H1 (cell line): ENCODE results near the gene NCAPG2. TPM values are rescaled to one million over a fixed set of nuclear protein-coding genes. Genes with fewer than 3 reads are reported as not detected.

ENCODE experiments used
- CTCF ChIA-PET: fragments of 300-600 bp; sonication (Branson Sonifier 250); formaldehyde crosslinking; loops from one replicate; lab custom pipeline; 2021; ENCODE audit not compliant: partially characterized antibody; lab: Charles Lee
- POLR2A ChIA-PET: fragments of 300-600 bp; sonication (Branson Sonifier 250); formaldehyde crosslinking; loops from one replicate; lab custom pipeline; 2021; ENCODE audit warnings: inconsistent platforms; ENCODE audit not compliant: partially characterized antibody; lab: Charles Lee
- DNase-seq, 2 experiments: peaks; one replicate each; pipeline versions ENCODE4 v3.0.0 to v3.0.0-alpha.2; 2010 to 2022; ENCODE audit warnings: low spot score in 2 of 2, low read depth in 1 of 2, mixed read lengths in 1 of 2
- FAIRE-seq: peaks from 2 replicates; lab custom pipeline; 2011; peaks lifted over from hg19 to GRCh38; lab: Jason Lieb, UNC
- H2AFZ ChIP-seq: 2 replicates; pipeline ENCODE4 v1.8.1; 2012; ENCODE audit warnings: low read length, inconsistent platforms
- H2AK5ac ChIP-seq: 2 replicates; pipeline ENCODE4 v1.6.1; 2013; ENCODE audit warnings: low read depth, low read length
- H2BK120ac ChIP-seq: replicated peaks from 2 replicates; pipeline ENCODE3; 2013; ENCODE audit warnings: low read depth, low read length, inconsistent platforms
- H2BK12ac ChIP-seq: 2 replicates; pipeline ENCODE4 v1.6.1; 2013; ENCODE audit warnings: low read depth, low read length
- H2BK15ac ChIP-seq: 2 replicates; pipeline ENCODE4 v1.6.1; 2013; ENCODE audit warnings: low read length
- H2BK20ac ChIP-seq: 2 replicates; pipeline ENCODE4 v1.6.1; 2013; ENCODE audit warnings: low read length
- H2BK5ac ChIP-seq: 2 replicates; pipeline ENCODE4 v1.6.1; 2013; ENCODE audit warnings: low read depth, low read length
- H3K14ac ChIP-seq: 2 replicates; pipeline ENCODE4 v1.6.1; 2013; ENCODE audit warnings: inconsistent platforms; ENCODE audit not compliant: insufficient read length
- H3K18ac ChIP-seq: 2 replicates; pipeline ENCODE4 v1.6.1; 2013; ENCODE audit warnings: low read length; ENCODE audit errors: extremely low read depth
- H3K23ac ChIP-seq: 2 replicates; pipeline ENCODE4 v1.6.1; 2013; ENCODE audit warnings: inconsistent platforms; ENCODE audit not compliant: insufficient read length
- H3K23me2 ChIP-seq: 2 replicates; pipeline ENCODE4 v1.6.1; 2013; ENCODE audit warnings: low read depth, low read length
- H3K27ac ChIP-seq: 2 replicates; pipeline ENCODE4 v1.6.1; 2011; ENCODE audit warnings: low read depth, low read length, inconsistent platforms
- H3K27me3 ChIP-seq, 4 experiments: replicated peaks in 1 of 4; 1 replicate in 1 of 4; 2 replicates in 3 of 4; pipeline versions ENCODE4 v1.6.1 to v1.8.1; 2011 to 2013; ENCODE audit warnings: low read length in 3 of 4, mild to moderate bottlenecking in 3 of 4, inconsistent platforms in 2 of 4, mixed read lengths in 2 of 4, moderate library complexity in 1 of 4; ENCODE audit not compliant: control insufficient read depth in 3 of 4, insufficient read depth in 3 of 4; ENCODE audit errors: extremely low read depth in 1 of 4
- H3K36me3 ChIP-seq, 4 experiments: 2 replicates each; pipeline versions ENCODE4 v1.6.1 to v1.8.1; 2011 to 2013; ENCODE audit warnings: mild to moderate bottlenecking in 4 of 4, low read length in 3 of 4, moderate library complexity in 2 of 4, control low read depth in 1 of 4, inconsistent platforms in 1 of 4; ENCODE audit not compliant: insufficient read depth in 4 of 4, control insufficient read depth in 2 of 4
- H3K4ac ChIP-seq: replicated peaks from 2 replicates; pipeline ENCODE3; 2013; ENCODE audit warnings: low read length, low read depth, mixed read lengths, inconsistent platforms; ENCODE audit not compliant: insufficient read length
- H3K4me1 ChIP-seq, 4 experiments: replicated peaks in 1 of 4; 1 replicate in 1 of 4; 2 replicates in 3 of 4; pipeline versions ENCODE4 v1.6.1 to v1.8.1; 2011 to 2013; ENCODE audit warnings: low read length in 3 of 4, inconsistent platforms in 2 of 4, mixed read lengths in 1 of 4; ENCODE audit not compliant: insufficient read depth in 4 of 4, control insufficient read depth in 3 of 4
- H3K4me2 ChIP-seq, 2 experiments: 2 replicates each; pipeline versions ENCODE4 v1.6.1 to v1.8.1; 2011 to 2013; ENCODE audit warnings: low read depth in 2 of 2, low read length in 2 of 2, control low read depth in 1 of 2, inconsistent platforms in 1 of 2, mild to moderate bottlenecking in 1 of 2; ENCODE audit not compliant: insufficient read depth in 1 of 2
- H3K4me3 ChIP-seq, 4 experiments: fragments of 200-600, 300-600 bp in 1 of 4; sonication (generic), shearing (Covaris generic), sonication (Bioruptor Twin) in 1 of 4; 2 replicates each; pipeline versions ENCODE4 v1.5.1 to v1.8.1; 2011 to 2016; ENCODE audit warnings: low read length in 4 of 4, low read depth in 3 of 4, control low read depth in 2 of 4, inconsistent platforms in 2 of 4, mild to moderate bottlenecking in 2 of 4, mixed read lengths in 1 of 4, moderate library complexity in 1 of 4; ENCODE audit not compliant: insufficient read depth in 2 of 4; ENCODE audit errors: extremely low read depth in 1 of 4
- H3K56ac ChIP-seq: replicated peaks from 2 replicates; pipeline ENCODE3; 2013; ENCODE audit warnings: low read depth, mild to moderate bottlenecking, mixed read lengths, low read length, inconsistent platforms; ENCODE audit not compliant: insufficient read length
- H3K79me1 ChIP-seq: 2 replicates; pipeline ENCODE4 v1.6.1; 2013; ENCODE audit warnings: low read depth, low read length, control low read depth
- H3K79me2 ChIP-seq, 2 experiments: 2 replicates each; pipeline versions ENCODE4 v1.6.1 to v1.8.1; 2012 to 2013; ENCODE audit warnings: low read length in 2 of 2, mild to moderate bottlenecking in 2 of 2, inconsistent platforms in 1 of 2; ENCODE audit not compliant: insufficient read depth in 2 of 2, control insufficient read depth in 1 of 2
- H3K9ac ChIP-seq, 4 experiments: replicated peaks in 1 of 4; 1 replicate in 1 of 4; 2 replicates in 3 of 4; pipeline versions ENCODE4 v1.6.1 to v1.8.1; 2011 to 2013; ENCODE audit warnings: low read depth in 3 of 4, low read length in 3 of 4, control low read depth in 2 of 4, mild to moderate bottlenecking in 2 of 4, moderate library complexity in 2 of 4, inconsistent platforms in 1 of 4; ENCODE audit errors: extremely low read depth in 1 of 4
- H3K9me3 ChIP-seq, 2 experiments: 2 replicates each; pipeline versions ENCODE4 v1.6.1 to v1.8.1; 2012 to 2013; ENCODE audit warnings: mild to moderate bottlenecking in 2 of 2, moderate library complexity in 2 of 2, control low read depth in 1 of 2, inconsistent platforms in 1 of 2, low read depth in 1 of 2, low read length in 1 of 2, mixed read lengths in 1 of 2; ENCODE audit not compliant: insufficient read depth in 2 of 2
- H4K20me1 ChIP-seq, 2 experiments: replicated peaks in 1 of 2; 2 replicates each; pipeline versions ENCODE3 to v1.8.1; 2011 to 2013; ENCODE audit warnings: inconsistent platforms in 2 of 2, low read length in 2 of 2, mild to moderate bottlenecking in 1 of 2; ENCODE audit not compliant: insufficient read depth in 2 of 2, control insufficient read depth in 1 of 2
- H4K5ac ChIP-seq: 2 replicates; pipeline ENCODE4 v1.6.1; 2013; ENCODE audit warnings: low read length, low read depth, mixed read lengths, inconsistent platforms; ENCODE audit not compliant: insufficient read length
- H4K8ac ChIP-seq: 2 replicates; pipeline ENCODE4 v1.8.0; 2013; ENCODE audit warnings: mild to moderate bottlenecking, moderate library complexity, low read length, inconsistent platforms; ENCODE audit not compliant: insufficient read depth; ENCODE audit errors: extremely low read depth
- H4K91ac ChIP-seq: replicated peaks from 2 replicates; pipeline ENCODE3; 2013; ENCODE audit warnings: low read length, mixed read lengths, inconsistent platforms; ENCODE audit not compliant: insufficient read length
- RAD21 ChIP-seq, 2 experiments: IDR thresholded peaks in 1 of 2; conservative IDR thresholded peaks in 1 of 2; 2 replicates each; pipeline ENCODE4 v1.6.1; 2011; ENCODE audit warnings: low read depth in 2 of 2, low read length in 2 of 2, improper control_type of control experiment in 1 of 2, inconsistent platforms in 1 of 2, mild to moderate bottlenecking in 1 of 2, moderate library complexity in 1 of 2
- WGBS, 2 experiments: shearing (Covaris generic) in 1 of 2; methylation state at CpG; one replicate each; pipeline versions ENCODE4 v1.1.6 to v1.1.7; 2013 to 2015; ENCODE audit warnings: low lambda C conversion rate in 2 of 2, mixed read lengths in 2 of 2, inconsistent platforms in 1 of 2, low coverage in 1 of 2, missing lambda C conversion rate in 1 of 2; ENCODE audit not compliant: insufficient replicate concordance in 2 of 2, insufficient coverage in 1 of 2, insufficient read length in 1 of 2; ENCODE audit errors: extremely low coverage in 1 of 2, missing lambda C conversion rate in 1 of 2; 5-methylcytosine and 5-hydroxymethylcytosine counted together
- polyA plus RNA-seq, 7 experiments: library from polyadenylated mRNA; depleted of rRNA in 3 of 7; stranded (reverse) in 5 of 7; unstranded in 2 of 7; fragments of >200 nt in 5 of 7; fragments of 200-250 nt in 2 of 7; gene quantifications; 1 replicate in 5 of 7; 2 replicates in 1 of 7; 4 replicates in 1 of 7; pipeline versions ENCODE4 v1.2.1 to v1.2.3, GENCODE V29; 2011 to 2013; ENCODE audit warnings: missing spikeins in 2 of 7, mixed read lengths in 2 of 7
- total RNA-seq: library from RNA; stranded (reverse); fragmentation: NEBNext Ultra II Directional; extraction: Animal tissue kit (Norgen Biotek cat#: 25700); gene quantifications from 2 replicates; pipeline ENCODE4 v1.2.1, GENCODE V29; 2021
- TF ChIP-seq, protein P1 (sequence below): IDR thresholded peaks from 2 replicates; pipeline ENCODE4 v1.6.1; 2012; ENCODE audit warnings: inconsistent platforms
- TF ChIP-seq, protein P2 (sequence below), 3 experiments: IDR thresholded peaks; 1 replicate in 2 of 3; 2 replicates in 1 of 3; pipeline versions ENCODE4 v1.5.1 to v1.6.1; 2011; ENCODE audit warnings: low read length in 3 of 3, mild to moderate bottlenecking in 3 of 3, inconsistent platforms in 2 of 3, low read depth in 1 of 3, moderate library complexity in 1 of 3; ENCODE audit not compliant: insufficient read depth in 1 of 3; ENCODE audit errors: control extremely low read depth in 1 of 3

The NCAPG2 gene
- total and polyA plus RNA-seq, 2 of the 8 experiments (the other 6 are each of a cell fraction or from before 2014, with no cell fraction given) = 49.9 to 119 TPM

DNA sequence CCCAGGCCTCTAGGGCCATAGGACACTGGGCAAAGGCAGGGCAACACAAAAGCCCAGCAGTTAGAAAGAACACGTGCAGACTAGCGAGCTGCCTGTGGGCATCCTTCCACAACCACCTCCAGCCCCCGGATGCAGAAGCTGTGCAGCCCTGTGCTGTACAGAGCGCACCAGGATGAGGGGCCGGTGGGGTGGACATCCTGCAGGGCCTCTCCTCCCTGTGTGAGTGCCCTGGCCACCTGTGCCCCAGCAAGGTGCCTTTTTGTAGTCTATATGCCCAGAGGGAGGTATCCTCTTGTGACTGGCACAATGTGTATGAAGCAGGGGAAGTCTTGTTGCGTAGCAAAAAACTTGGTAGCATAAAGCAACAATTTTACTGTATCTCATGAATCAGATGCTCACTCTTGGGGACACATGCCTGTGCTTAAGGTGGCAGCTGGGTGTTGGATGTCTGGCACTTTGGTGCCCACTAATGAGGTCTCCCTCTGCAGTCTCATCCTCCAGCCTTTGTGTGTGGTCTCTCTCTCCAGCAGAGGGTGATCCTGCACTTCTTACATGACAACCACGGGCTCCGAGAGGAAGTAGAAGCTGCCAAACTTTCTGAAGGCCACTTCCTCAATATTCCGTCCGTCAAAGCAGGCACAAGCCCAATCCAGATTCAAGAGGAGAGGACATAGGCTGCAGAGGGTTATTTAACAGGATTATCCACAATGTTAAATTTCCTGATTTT, 8.7 kb downstream of the NCAPG2 start:
- H2BK5ac ChIP-seq = no peak overlapping the region
- H4K20me1 ChIP-seq = peaks cover 21 to 24% of the 10 kb centered on the region in 2 experiments
- H3K4me1 ChIP-seq = peaks cover 0 to 3% (median 0%) of the 10 kb centered on the region in 4 experiments; a peak in 1 of 7 replicates
- DNase-seq (no peak), FAIRE-seq (no peak)
- no peak overlapping the region for H3K9ac ChIP-seq
- H4K91ac ChIP-seq = no peak overlapping the region
- no peak overlapping the region for H4K5ac ChIP-seq
- H2BK12ac ChIP-seq = no peak overlapping the region
- peaks cover 19% of the 10 kb centered on the region for H3K79me1 ChIP-seq
- no peaks in the 10 kb centered on the region for H3K9me3 ChIP-seq
- H2AFZ ChIP-seq = no peak overlapping the region
- H2AK5ac ChIP-seq = no peak overlapping the region
- H3K23ac ChIP-seq = no peak overlapping the region
- no peak overlapping the region for H2BK20ac ChIP-seq
- no peak overlapping the region for H3K27ac ChIP-seq
- peak; percentile 72 to 82 for TF ChIP-seq RAD21 (IDR thresholded peaks at IDR 0.05 in 1 of 2, conservative IDR thresholded peaks at IDR 0.05 in 1 of 2; ENCODE audit: low read depth in 2 of 2, low read length in 2 of 2)
- TF ChIP-seq, protein P1, sequence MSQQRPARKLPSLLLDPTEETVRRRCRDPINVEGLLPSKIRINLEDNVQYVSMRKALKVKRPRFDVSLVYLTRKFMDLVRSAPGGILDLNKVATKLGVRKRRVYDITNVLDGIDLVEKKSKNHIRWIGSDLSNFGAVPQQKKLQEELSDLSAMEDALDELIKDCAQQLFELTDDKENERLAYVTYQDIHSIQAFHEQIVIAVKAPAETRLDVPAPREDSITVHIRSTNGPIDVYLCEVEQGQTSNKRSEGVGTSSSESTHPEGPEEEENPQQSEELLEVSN = no peak
- TF ChIP-seq, protein P2, sequence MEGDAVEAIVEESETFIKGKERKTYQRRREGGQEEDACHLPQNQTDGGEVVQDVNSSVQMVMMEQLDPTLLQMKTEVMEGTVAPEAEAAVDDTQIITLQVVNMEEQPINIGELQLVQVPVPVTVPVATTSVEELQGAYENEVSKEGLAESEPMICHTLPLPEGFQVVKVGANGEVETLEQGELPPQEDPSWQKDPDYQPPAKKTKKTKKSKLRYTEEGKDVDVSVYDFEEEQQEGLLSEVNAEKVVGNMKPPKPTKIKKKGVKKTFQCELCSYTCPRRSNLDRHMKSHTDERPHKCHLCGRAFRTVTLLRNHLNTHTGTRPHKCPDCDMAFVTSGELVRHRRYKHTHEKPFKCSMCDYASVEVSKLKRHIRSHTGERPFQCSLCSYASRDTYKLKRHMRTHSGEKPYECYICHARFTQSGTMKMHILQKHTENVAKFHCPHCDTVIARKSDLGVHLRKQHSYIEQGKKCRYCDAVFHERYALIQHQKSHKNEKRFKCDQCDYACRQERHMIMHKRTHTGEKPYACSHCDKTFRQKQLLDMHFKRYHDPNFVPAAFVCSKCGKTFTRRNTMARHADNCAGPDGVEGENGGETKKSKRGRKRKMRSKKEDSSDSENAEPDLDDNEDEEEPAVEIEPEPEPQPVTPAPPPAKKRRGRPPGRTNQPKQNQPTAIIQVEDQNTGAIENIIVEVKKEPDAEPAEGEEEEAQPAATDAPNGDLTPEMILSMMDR (IDR thresholded peaks at IDR 0.05; ENCODE audit: control extremely low read depth in 1 of 3, insufficient read depth in 1 of 3, low read depth in 1 of 3, low read length in 3 of 3) = peak; percentile 33 to 56 (median 49)
- H3K18ac ChIP-seq = no peak overlapping the region
- no peak overlapping the region for H2BK120ac ChIP-seq
- ChIA-PET POLR2A (interaction anchor here (0.7 to 2.0 kb wide), 5 partner anchors 9 to 119 kb away, joined by 3 to 7 read pairs (median 3); no protein-coding TSS in a partner anchor), CTCF (interaction anchor here (0.6 to 2.6 kb wide), 16 partner anchors 8 to 357 kb away, joined by 3 to 16 read pairs (median 4); no protein-coding TSS in a partner anchor)
- no peak overlapping the region for H3K4me3 ChIP-seq
- H3K27me3 ChIP-seq = no peaks in the 10 kb centered on the region
- H3K36me3 ChIP-seq = peaks cover 15 to 77% (median 62%) of the 10 kb centered on the region in 4 experiments
- no peak overlapping the region for H3K14ac ChIP-seq
- H3K4me2 ChIP-seq = no peak overlapping the region
- H3K4ac ChIP-seq = no peak overlapping the region
- H3K79me2 ChIP-seq = peaks cover 15 to 80% of the 10 kb centered on the region in 2 experiments
- no peak overlapping the region for H3K56ac ChIP-seq
- H4K8ac ChIP-seq = no peak overlapping the region
- no peaks in the 10 kb centered on the region for H3K23me2 ChIP-seq
- H2BK15ac ChIP-seq = no peak overlapping the region
- WGBS, 2 experiments = 79% methylated on average over 10 of the region's 10 CpGs; no CpG with 5 or more reads in 1 of the 2 experiments
